ENCODE measurements around the gene PNLIPRP3. TPM values are rescaled to one million over a fixed set of nuclear protein-coding genes. Genes with fewer than 3 reads are reported as not detected.

The PNLIPRP3 gene
- total RNA-seq, 1 experiment from 2014 or later, result not detected

GRCh38 chr10:116451711-116452337, 24.2 kb downstream of the PNLIPRP3 start:
- TF ChIP-seq EZH2 (IDR thresholded peaks at IDR 0.05; ENCODE audit: low read depth), result no peak
- TF ChIP-seq CTCF (conservative IDR thresholded peaks at IDR 0.05), result no peak
- BruUV-seq (replicated peaks), result no TSS peak
- Histone ChIP-seq H3F3A (ENCODE audit: insufficient read depth, low read depth) (no peaks in the 10 kb centered on the region), H3K9me2 (ENCODE audit: insufficient read depth) (no peaks in the 10 kb centered on the region), H3K36me3 (ENCODE audit: low read depth) (no peaks in the 10 kb centered on the region), H4K20me1 (ENCODE audit: insufficient read depth) (no peaks in the 10 kb centered on the region), H3K27ac (no peak overlapping the region), H3K4me3 (no peak overlapping the region), H3K27me3 (ENCODE audit: insufficient read depth, low read depth) (no peaks in the 10 kb centered on the region), H2AFZ (no peak overlapping the region), H3K4me2 (no peak overlapping the region), H3K79me2 (ENCODE audit: low read depth) (no peaks in the 10 kb centered on the region), H3K4me1 (replicated peaks; ENCODE audit: insufficient read depth) (no peaks in the 10 kb centered on the region), H3K9me3 (ENCODE audit: insufficient read depth, low read depth) (no peaks in the 10 kb centered on the region)
- DNase-seq, result no peak
- intact Hi-C loops (cut with micrococcal nuclease; ENCODE audit: unreplicated experiment), result no loop called here
- ChIA-PET POLR2A (ENCODE audit: unreplicated experiment) (no interaction called here), CTCF (no interaction called here)

GRCh38 chr10:116452338-116452720, 24.7 kb downstream of the PNLIPRP3 start:
- Histone ChIP-seq H3K27me3 (ENCODE audit: insufficient read depth, low read depth) (no peaks in the 10 kb centered on the region), H4K20me1 (ENCODE audit: insufficient read depth) (no peaks in the 10 kb centered on the region), H2AFZ (no peak overlapping the region), H3K4me2 (no peak overlapping the region), H3K4me3 (no peak overlapping the region), H3K27ac (no peak overlapping the region), H3K4me1 (replicated peaks; ENCODE audit: insufficient read depth) (no peaks in the 10 kb centered on the region), H3K36me3 (ENCODE audit: low read depth) (no peaks in the 10 kb centered on the region), H3K9me2 (ENCODE audit: insufficient read depth) (no peaks in the 10 kb centered on the region), H3F3A (ENCODE audit: insufficient read depth, low read depth) (no peaks in the 10 kb centered on the region), H3K9me3 (ENCODE audit: insufficient read depth, low read depth) (no peaks in the 10 kb centered on the region), H3K79me2 (ENCODE audit: low read depth) (no peaks in the 10 kb centered on the region)
- no TSS peak for BruUV-seq (replicated peaks)
- intact Hi-C loops (cut with micrococcal nuclease; ENCODE audit: unreplicated experiment), result no loop called here
- no peak for DNase-seq
- TF ChIP-seq CTCF (conservative IDR thresholded peaks at IDR 0.05) (no peak), EZH2 (IDR thresholded peaks at IDR 0.05; ENCODE audit: low read depth) (no peak)
- ChIA-PET CTCF (no interaction called here), POLR2A (ENCODE audit: unreplicated experiment) (no interaction called here)

DNA sequence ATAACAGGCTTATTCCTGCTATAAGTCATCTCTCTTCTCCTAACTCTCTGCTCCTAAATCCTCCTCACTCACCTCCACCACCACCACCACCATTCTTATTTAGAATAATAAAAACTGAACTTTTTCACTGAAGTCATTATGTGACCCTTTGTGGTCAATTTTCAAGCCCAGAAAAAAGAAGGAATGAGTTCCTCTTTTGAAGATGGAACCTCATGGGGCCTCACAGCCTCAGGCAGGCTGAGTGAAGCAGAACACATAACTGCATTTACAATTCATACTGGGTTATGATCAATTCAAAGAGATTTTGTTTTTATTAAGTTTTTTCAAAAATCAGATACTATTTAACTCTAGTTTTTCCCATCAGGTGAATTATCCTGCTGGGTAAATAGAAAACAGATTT, 29.8 kb downstream of the PNLIPRP3 start:
- H3K27ac ChIP-seq, result no peak overlapping the region
- no peaks in the 10 kb centered on the region for H4K20me1 ChIP-seq (ENCODE audit: insufficient read depth)
- ChIA-PET POLR2A (ENCODE audit: unreplicated experiment) (no interaction called here), CTCF (no interaction called here)
- no peaks in the 10 kb centered on the region for H3K9me2 ChIP-seq (ENCODE audit: insufficient read depth)
- intact Hi-C loops (cut with micrococcal nuclease; ENCODE audit: unreplicated experiment), result no loop called here
- H2AFZ ChIP-seq, result no peak overlapping the region
- H3K9me3 ChIP-seq (ENCODE audit: insufficient read depth, low read depth), result no peaks in the 10 kb centered on the region
- no TSS peak for BruUV-seq (replicated peaks)
- no peaks in the 10 kb centered on the region; the same call in 1 of the 2 replicates for H3K27me3 ChIP-seq (ENCODE audit: insufficient read depth, low read depth)
- no peaks in the 10 kb centered on the region for H3K79me2 ChIP-seq (ENCODE audit: low read depth)
- TF ChIP-seq EZH2 (IDR thresholded peaks at IDR 0.05; ENCODE audit: low read depth), result no peak
- TF ChIP-seq CTCF (conservative IDR thresholded peaks at IDR 0.05), result no peak
- no peak for DNase-seq
- no peak overlapping the region for H3K4me2 ChIP-seq
- H3K4me3 ChIP-seq, result no peak overlapping the region
- H3K36me3 ChIP-seq (ENCODE audit: low read depth), result no peaks in the 10 kb centered on the region
- H3K4me1 ChIP-seq (replicated peaks; ENCODE audit: insufficient read depth), result no peaks in the 10 kb centered on the region
- H3F3A ChIP-seq (ENCODE audit: insufficient read depth, low read depth), result no peaks in the 10 kb centered on the region
